Endothelial cell of umbilical vein (primary cell): Measurements from ENCODE around the gene PSMD14.

Source experiments
- CTCF ChIP-seq, 2 donors: IDR thresholded peaks; 1 replicate in 1 of 2; 2 replicates in 1 of 2; pipeline ENCODE4 v1.5.1; 2011; ENCODE audit warnings: low read length in 2 of 2, mild to moderate bottlenecking in 2 of 2, moderate library complexity in 2 of 2, control low read depth in 1 of 2, inconsistent platforms in 1 of 2, low read depth in 1 of 2; ENCODE audit not compliant: insufficient read depth in 1 of 2; ENCODE audit errors: extremely low read depth in 1 of 2
- EZH2 ChIP-seq: IDR thresholded peaks from 2 replicates; pipeline ENCODE4 v1.6.1; 2012; ENCODE audit warnings: borderline replicate concordance, low read depth, mild to moderate bottlenecking, moderate library complexity, low read length, inconsistent platforms; ENCODE audit not compliant: severe bottlenecking
- FOS ChIP-seq: IDR thresholded peaks from 2 replicates; pipeline ENCODE4 v1.6.1; 2011; ENCODE audit warnings: mild to moderate bottlenecking, low read length, moderate library complexity, borderline replicate concordance; ENCODE audit not compliant: insufficient read depth
- JUN ChIP-seq: IDR thresholded peaks from 2 replicates; pipeline ENCODE4 v1.6.1; 2011; ENCODE audit warnings: borderline replicate concordance, low read depth; ENCODE audit not compliant: insufficient read length, insufficient read depth
- MAX ChIP-seq: IDR thresholded peaks from 2 replicates; pipeline ENCODE4 v1.6.1; 2011; ENCODE audit not compliant: insufficient read depth, insufficient read length
- MYC ChIP-seq: IDR thresholded peaks from one replicate; pipeline ENCODE4 v1.6.1; 2011; ENCODE audit warnings: mild to moderate bottlenecking, low read depth, low read length
- POLR2A ChIP-seq: IDR thresholded peaks from 2 replicates; pipeline ENCODE4 v1.6.1; 2012; ENCODE audit warnings: low read depth, mild to moderate bottlenecking, control low read depth, low read length
- POLR2AphosphoS5 ChIP-seq: IDR thresholded peaks from 2 replicates; pipeline ENCODE4 v1.6.1; 2012; ENCODE audit warnings: low read depth, mild to moderate bottlenecking, control low read depth, low read length, moderate library complexity; ENCODE audit not compliant: insufficient read depth

GRCh38 chr2:161351678-161352077, 43.5 kb downstream of the PSMD14 start:
- TF ChIP-seq EZH2 (no peak), POLR2A (no peak), CTCF (IDR thresholded peaks at IDR 0.05; ENCODE audit: extremely low read depth in 1 of 2, insufficient read depth in 1 of 2, low read depth in 1 of 2, low read length in 2 of 2) (no peak), MYC (no peak), FOS (no peak), JUN (no peak), POLR2AphosphoS5 (no peak), MAX (no peak)
